HG02885 (cell line): ENCODE measurements around the gene LMX1A.

Source experiments
- ATAC-seq: cut with Tn5 transposase; IDR thresholded peaks from one replicate; pipeline ENCODE4 v1.9.1; 2021; ENCODE audit warnings: mild to moderate bottlenecking; ENCODE audit not compliant: unreplicated experiment, poor library complexity

The LMX1A gene

GRCh38 chr1:165174491-165174890 is 182.0 kb downstream of the LMX1A start:
- no peak for ATAC-seq

- ATAC-seq = no peak
Observed at GRCh38 chr1:165173818-165174217, 182.7 kb downstream of the LMX1A start.

- no peak for ATAC-seq
Observed at GRCh38 chr1:165173409-165173808, 183.1 kb downstream of the LMX1A start.

GRCh38 chr1:165172666-165173065 is 183.8 kb downstream of the LMX1A start:
- no peak for ATAC-seq

- ATAC-seq = no peak
Observed at GRCh38 chr1:165169729-165170128, 186.8 kb downstream of the LMX1A start.

- no peak for ATAC-seq
Observed at GRCh38 chr1:165169028-165169427, 187.5 kb downstream of the LMX1A start.

- ATAC-seq = no peak
Observed at GRCh38 chr1:165168467-165168866, 188.0 kb downstream of the LMX1A start.

- no peak for ATAC-seq
Observed at GRCh38 chr1:165162671-165163241, 193.8 kb downstream of the LMX1A start.

- ATAC-seq = no peak
Observed at GRCh38 chr1:165161130-165161529, 195.4 kb downstream of the LMX1A start.

GRCh38 chr1:165153182-165153581 is 203.3 kb downstream of the LMX1A start:
- ATAC-seq = no peak

- no peak for ATAC-seq
Observed at GRCh38 chr1:165152727-165153126, 203.8 kb downstream of the LMX1A start.

GRCh38 chr1:165152109-165152508 is 204.4 kb downstream of the LMX1A start:
- ATAC-seq = no peak
